Ammon's horn (tissue), 1 donor: ENCODE measurements around the gene OSBP2.
"Not testable (repeated sequence)": the region's sequence is repeated elsewhere in the genome, so short reads cannot be mapped to it uniquely, and the experiment has no call there.

Source experiments
- DNase-seq: peaks from one replicate; pipeline ENCODE4 v3.0.0-alpha.2; 2016; ENCODE audit warnings: low spot score

Gene OSBP2

DNA sequence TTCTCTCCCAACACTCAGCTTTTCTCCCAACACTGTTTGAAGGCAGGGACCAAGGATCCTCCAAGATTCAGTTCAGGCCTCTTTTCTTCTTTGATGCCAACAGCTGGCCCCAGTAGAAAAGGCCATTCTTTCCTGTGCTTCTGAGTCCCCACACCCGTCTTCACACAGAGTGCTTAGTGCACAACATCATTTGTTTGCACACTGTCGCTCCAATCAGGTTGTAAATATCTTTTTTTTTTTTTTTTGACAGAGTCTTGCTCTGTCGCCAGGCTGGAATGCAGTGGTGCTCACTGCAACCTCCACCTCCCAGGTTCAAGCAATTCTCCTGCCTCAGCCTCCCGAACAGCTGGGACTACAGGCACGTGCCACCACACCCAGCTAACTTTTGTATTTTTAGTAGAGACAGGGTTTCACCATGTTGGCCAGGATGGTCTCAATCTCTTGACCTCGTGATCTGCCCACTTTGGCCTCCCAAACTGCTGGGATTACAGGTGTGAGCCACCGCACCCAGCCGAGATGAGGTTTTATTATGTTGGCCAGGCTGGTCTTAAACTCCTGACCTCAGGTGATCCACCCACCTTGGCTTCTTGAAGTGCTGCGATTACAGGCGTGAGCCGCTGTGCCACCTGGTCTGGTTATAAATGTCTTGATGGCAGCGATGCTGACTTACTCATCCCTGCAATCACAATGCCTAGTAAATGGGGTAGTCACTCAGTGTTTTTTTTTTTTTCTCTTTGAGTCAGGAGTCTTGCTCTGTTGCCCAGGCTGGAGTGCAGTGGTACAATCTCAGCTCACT lies 14.6 kb upstream of the OSBP2 start:
- not testable (repeated sequence) for DNase-seq

DNA sequence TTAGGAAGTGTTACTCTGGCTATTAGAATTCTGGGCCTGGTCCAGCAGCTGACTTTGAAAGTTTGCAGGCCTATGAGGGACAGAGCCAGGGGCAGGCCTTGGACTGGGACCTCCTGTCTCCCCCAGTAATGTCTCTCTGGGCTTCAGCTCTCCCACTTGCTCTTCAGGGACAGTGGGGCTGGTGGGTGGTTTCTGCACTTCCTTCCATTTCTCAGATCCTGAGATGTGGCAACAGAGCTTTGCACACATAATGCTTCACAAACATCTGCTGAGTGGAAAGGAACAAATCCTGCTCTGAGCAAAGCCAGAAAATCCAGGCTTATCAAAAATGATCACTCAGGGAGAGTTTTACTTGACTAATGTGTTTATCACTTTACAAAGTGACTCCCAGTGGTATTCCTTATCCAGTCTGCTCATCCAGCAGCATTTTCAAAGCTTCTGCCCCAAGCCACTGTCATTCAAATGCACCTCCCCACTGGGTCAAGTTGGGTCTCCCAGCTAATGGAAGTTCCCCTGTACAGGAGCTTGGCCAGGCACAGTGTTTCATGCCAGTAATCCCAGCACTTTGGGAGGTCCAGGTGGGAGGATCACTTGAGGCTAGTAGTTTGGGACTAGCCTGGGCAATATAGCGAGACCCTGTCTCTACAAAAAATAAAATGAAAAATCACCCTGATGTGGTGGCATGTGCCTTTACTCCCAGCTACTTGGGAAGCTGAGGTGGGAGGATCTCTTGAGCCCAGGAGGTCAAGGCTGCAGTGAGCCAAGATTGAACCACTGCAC lies 13.5 kb upstream of the OSBP2 start:
- DNase-seq = peak; percentile 47

DNA sequence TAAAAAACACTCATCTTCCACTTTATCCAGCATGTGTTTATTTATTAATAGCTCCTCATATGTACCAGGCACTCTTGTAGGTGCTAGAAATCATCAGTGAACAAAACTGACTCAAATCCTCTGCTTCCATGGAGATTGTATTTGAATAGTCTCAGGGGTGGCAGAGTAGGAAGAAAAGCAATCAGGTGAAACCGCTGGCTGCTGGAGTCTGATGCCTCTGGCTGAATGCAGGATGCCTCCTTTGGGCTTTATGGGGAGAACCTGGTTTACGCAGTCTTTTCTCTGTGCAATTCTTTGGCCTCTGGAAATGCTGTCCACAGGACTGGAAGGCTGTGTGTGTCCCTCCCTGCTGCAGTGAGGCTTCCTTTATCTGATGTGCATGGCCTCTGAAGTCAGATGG lies 12.8 kb upstream of the OSBP2 start:
- no peak for DNase-seq

DNA sequence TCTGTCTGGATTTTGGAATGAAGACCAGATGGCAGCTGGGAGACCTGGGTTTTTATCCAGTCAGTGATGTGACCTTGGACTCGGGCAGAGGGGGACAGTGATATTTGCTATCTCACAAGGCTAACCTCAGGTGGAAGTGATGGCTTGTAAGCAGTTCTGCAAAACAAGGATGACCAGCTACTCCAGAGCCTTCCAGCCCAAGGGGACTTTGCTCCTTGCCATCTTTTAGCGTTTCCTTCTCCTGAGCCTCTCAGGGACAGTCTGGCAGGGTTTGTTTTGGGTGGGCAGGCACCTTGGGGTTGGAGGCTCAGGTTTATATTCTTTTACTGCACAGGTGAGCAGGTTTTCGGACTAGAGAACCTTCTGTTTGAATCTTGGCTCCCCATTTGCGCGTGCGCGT lies 9.5 kb upstream of the OSBP2 start:
- DNase-seq = no peak

DNA sequence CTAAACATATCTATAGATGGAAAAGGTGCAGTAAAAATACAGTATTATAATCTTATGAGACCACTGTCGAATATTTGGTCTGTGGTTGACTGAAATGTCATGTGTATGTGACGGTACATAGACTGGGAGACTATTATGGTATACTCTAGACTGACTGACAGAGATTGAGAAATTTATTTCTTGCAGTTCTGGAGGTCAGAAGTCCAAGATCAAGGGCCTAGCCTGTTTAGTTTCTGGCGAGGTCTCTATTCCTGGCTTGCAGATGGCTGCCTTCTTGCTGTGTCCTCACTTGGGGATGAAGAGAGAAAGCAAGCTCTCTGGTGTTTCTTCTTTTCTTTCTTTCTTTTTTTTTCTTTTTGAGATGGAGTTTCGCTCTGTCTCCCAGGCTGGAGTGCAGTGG lies 7.3 kb upstream of the OSBP2 start:
- DNase-seq = no peak

DNA sequence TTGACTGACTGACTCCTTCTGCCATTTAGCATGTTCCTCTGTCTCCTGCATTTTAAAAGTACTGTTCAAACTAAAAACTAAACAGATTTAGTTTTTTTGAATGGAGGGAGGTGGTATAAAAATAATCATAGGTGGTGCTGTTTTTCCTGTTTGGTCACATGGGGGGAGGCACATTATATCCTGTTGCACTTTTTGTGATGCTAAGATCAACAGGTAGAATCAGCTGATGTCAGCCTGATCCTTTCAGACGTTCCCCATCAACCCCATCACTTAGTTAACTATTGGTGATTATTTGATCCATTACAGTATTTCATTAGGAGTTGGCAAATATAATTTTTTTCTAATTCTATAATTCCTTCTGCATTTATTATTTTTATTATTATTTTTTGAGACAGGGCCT lies 5.1 kb upstream of the OSBP2 start:
- no peak for DNase-seq

DNA sequence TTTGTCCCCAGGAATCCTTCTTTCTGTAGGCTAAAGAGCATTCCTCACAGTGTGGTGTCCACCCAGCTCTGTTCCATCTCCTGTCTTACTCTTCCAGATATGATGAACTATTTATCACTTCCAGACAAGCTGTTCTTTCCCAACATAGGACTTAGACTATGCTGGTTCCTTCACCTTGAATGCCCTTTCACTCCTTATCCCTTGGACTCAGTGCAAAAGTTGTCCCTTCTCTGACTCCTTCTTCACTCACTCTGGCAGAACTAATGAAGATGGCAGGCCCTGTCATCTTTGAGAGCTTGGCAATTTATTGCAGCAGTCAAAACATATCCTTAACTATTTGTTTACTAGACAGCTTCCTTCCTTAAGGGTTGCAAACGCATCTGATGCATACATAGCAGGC lies 3.5 kb upstream of the OSBP2 start:
- DNase-seq = no peak

DNA sequence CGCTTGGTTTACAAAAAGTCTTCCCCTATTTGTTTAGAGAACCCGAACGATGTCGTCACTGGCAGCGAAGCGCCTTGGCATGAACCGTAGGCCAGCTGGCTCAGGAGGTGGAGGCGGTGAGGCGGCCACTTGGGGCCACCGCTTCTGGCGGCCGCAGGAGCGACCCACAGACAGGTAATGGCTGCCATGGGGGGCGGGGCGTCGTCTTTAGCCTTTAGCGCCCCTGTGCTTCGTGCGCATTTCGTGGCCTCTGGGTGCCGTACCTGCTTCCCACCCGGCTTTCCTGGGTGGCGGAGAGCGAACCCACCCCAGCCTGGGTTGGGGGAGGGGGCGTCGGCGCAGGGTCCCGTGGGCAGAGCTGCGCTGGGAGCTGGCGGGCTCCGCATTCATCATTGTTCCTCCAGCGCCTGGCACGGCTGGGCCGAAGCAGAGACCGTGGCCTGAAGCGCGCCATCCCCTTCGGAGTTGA lies 469 bp upstream of the OSBP2 start:
- peak; percentile 72 for DNase-seq

DNA sequence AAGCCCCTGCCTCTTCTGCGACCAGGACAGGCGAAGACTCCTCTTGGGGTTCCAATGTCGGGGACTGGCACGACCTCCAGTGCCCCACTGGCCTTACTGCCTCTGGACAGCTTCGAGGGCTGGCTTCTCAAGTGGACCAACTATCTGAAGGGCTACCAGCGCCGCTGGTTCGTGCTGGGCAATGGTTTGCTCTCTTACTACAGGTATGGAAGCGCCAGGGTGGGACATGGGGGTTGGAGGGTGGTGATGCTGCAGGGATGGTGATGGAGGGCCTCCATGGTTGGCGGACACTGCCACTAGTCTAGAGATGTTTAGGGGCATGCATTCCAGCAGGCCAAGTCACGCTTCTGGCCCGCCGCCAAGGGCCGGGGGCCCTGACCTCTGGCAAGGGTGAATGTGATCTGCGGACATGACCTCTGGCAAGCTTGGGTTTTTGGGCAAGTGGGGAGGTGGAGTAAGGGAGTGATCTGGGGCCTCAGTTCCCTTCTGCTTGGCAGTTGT lies 727 bp downstream of the OSBP2 start:
- DNase-seq = no peak

DNA sequence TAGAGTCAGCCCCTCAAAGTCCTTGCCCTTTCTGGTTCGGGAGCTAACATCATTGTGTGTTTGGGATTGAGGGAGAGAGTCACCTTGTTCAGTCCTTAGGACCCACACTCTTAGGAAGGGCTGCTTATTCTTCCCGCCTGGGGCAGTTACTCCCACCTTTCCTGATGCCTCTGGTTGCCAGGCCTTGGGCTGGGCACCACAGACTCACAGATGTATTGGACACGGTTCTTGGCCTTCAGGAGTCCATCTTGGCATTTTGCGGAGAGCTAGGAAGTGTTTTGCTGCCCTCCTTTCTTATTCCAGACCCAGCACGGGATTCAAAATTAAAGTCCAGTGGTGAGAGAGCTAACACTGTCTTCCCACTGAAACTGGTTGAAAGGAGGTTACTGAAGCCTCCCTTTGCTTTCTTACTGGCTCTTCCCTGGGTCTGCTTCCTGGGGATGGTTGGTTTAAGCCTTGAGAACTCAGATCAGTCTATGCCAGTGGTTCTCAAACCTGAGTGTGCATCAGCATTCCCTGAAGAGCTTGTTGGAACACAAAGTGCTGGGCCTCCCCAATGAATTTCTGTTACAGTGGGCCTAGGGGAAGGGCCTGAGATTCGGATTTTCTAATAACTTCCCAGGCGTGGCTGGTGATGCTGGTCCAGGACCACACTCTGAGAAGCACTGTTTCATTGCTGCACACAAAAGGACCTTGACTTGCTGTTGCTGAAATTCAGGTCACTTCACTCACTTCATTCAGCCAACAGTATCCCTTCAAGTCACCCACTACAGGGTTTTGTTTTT lies 1.4 kb downstream of the OSBP2 start:
- DNase-seq = no peak

DNA sequence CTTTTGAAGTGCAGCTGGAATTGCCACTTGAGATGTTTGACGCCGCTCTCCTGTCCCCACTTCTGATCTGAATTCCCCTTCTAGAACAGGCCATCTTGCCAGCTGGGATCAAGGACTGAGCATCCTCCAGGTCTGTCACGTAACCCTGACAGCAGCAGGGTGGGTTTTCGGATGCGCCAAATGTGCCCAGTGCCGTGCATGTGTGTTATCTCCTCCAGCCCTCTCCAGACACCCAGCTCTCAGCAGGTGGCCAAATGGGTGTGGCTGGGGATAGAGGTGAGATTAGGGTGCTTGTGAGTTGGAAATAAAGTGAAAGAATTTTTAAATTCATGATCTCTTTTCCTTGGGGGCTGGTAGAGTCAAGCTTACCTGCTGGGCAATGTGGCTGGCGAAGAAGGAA lies 3.3 kb downstream of the OSBP2 start:
- DNase-seq = no peak

DNA sequence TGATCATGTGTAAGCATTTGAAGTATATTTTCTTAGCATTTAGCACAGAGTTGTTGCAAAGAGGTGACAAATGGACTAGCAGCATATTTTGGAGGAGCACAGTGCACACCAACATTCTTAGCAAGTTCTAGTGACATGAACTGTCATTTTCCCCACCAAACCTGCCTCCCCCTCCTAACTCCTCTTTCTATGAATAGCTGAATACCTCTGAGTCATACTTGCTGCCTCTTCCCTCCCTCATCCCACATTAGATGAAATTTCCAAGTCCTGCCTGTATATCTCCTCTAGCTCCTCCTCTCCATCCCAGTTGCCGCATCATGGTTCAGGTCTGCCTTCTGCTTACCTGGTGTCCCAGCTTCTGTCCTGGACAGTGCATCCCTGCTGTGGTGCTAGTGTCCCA lies 7.2 kb downstream of the OSBP2 start:
- DNase-seq = peak; percentile 67

DNA sequence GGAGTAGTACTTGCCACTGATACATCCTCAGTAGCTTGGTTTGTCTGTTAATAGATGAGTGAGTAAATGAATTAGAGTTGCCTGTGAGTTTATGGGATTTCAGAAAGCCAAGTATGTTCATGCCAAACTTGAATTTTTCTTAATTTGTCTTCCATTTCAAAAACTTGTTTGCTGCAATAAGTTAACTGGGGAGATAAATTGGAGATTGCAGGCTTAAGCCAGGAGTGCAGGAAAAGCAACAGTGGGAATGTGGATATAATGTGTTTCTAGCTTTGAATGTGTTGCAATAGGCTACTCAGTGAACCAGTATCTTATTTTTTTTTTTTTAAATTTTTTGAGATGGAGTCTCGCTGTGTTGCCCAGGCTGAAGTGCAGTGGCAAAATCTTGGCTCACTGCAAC lies 8.2 kb downstream of the OSBP2 start:
- DNase-seq = no peak

DNA sequence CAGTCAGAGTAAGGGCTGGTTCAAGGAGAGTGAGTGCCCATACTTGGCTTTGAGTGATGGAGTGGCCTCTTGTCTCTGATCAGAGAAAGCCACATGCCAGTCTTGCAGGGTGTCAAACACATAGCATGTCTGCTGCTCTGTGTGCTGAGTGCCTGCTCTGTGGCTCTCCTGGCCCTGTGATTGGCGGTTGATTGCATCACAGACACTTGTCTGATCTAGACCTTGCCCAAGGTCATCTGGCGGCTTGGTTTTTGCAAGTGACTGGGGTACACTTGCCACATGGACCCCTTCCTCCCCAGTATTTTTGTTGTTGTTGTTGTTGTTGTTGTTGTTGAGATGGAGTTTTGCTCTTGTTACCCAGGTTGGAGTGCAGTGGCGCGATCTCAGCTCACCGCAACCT lies 10.3 kb downstream of the OSBP2 start:
- no peak for DNase-seq

DNA sequence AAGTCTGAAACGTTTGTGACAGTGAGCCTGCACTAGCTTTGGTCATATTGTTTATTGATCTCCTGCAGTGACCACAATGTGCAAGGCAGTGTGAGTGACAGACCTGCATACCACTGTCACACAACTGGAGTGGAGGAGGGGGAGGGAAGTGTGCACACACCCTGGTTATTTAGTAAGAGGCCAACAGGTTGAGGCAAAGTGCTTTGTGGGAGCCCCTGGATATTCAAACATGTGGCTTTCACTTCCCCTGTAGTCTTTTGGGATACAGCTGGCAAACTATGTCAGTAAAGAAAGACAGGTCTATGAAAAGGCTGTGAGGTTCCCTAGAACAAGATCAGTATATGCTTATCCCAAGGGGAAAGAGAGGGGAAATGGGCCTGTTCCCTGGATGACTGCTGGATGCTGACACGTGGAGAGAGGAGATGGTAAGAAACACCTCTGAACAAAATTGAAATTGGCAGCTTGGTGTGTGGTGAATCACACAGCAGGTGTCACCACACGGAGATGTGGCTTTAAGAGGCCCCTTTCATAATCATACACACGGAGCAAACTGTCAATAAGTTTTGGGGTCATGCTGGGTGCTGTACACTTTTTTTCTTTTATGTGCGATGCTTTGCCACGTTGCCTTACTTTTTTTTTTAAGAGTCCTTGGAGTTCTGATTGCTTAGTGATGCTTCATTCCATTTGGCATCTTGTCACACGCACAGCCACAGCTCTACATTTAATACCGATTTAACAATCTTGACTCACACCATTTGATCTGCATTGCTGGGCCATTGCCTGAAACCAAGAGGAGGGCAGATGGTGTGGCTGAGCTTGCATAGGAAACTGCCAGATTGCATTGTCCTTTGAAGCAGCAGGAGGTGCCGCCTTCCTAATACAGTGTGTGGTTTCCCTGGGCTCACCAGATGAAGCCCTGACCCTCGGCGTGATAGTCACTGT lies 11.3 kb downstream of the OSBP2 start:
- DNase-seq = peak; percentile 65

DNA sequence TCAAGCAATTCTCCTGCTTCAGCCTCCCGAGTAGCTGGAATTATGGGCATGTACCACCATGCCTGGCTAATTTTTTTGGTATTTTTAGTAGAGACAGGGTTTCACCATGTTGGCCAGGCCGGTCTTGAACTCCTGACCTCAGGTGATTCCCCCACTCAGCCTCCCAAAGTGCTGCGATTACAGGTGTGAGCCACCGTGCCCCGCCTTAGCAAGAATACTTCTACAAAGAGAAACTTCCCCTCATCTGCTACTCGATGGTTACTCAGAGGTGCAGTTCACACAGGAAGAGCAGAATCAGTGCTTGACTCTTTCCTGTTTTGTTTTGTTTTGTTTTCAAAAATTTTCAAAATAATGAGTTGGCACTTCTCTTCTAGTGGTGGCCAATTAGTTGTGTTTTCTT lies 15.3 kb downstream of the OSBP2 start:
- DNase-seq = not testable (repeated sequence)

DNA sequence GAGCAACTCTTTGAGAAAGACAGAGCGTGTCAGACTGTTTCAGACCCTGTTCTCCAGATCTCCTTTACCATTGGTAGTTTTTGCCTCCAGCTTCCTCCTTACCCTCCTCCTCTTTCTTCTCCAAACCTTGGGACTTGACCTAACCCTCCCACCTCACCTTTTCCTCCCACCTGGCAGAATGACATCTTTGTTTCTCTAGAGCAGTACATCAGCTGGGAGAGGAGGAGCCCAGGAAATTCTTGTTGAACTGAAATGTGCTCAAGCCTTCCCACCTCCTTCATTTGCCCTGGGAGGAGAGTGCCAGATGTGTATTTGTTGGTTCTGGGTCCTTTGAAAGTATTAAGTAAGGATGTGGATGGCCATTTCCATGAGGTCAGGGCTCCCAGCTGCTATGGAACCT lies 17.4 kb downstream of the OSBP2 start:
- no peak for DNase-seq

DNA sequence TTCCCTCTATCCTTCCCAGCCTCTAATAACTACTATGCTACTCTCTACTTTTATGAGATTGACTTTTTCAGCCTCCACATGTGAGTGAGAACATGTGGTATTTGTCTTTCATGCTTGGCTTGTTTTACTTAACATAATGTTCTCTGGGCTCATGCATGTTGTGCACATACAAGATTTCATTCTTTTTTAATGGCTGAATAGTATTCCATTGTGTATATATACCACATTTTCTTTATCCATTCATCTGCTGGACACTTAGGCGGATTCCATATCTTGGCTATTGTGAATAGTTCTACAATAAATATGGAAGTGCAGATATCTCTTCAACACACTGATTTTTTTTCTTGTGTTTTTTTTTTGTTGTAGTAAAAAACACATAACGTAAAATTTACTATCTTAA lies 19.4 kb downstream of the OSBP2 start:
- DNase-seq = no peak

DNA sequence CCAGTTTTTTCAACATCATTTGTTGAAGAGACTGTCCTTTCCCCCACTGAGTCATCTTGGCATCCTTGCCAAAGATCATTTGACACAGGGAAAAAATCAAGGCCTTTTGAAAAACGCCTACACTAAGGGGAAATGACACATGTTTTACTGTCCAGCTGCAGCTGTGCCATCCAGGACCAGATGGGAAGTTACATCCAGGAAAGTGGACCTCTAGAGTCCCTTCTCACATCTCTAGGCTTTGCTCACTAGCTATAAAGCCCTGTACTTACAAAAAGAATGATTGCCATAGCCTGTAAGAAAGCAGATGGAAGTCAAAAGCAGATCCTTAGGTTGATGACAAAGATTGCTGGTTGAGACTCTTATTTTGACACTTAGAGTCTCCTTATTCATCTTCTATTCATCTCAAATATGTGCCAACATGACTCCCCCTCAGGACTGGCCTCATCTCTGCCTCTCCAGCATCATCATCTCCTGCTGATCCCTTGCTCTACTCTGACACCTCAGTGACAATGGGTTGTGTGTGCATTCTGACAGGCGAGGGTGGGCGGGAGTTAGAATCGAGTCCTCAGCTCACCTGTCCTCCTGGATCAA lies 22.8 kb downstream of the OSBP2 start:
- DNase-seq = no peak

DNA sequence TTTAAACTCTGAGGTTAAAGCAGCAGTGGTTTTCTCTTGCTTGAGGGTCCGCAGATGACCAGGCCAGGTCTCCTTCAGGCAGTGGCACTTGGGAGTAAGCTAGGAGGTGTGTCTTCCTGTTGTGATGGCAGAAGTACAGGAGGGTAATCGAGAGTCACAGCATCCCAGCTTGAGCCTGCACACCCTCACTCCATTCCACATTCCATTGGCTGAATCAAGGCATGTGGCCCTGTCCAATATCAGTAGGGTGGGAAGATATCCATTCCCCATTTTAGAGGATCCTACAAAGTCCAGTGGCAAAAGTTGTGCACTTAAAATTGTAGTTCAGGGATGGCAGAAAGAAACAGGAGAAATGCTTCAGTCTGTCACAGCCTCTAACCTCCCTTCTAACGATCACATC lies 23.3 kb downstream of the OSBP2 start:
- no peak for DNase-seq

DNA sequence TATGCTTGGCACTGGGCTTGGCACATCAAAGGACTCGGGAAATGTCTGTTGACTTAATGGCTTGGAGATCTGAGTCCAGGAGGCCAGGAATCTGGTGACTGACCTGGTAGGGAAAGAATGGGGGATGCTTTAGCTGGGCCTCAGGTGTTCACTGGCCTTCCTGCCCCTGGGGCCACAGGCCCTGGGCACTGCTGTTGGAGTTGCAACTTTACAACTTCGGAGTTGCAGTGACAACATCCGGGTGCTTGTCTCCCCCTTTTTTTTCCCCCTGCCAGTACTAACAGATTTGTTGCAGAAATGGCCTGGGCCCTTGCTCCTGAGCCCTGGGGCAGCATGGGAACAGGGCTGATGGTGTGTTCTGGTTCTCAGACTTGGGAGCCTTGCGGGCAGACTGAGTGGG lies 23.8 kb downstream of the OSBP2 start:
- no peak for DNase-seq
